Glutamatergic neuron (in vitro differentiated cells): ENCODE measurements around the gene PCYT2. TPM values are rescaled to one million over a fixed set of nuclear protein-coding genes. Genes with fewer than 3 reads are reported as not detected.

ENCODE experiments used
- DNase-seq: peaks from one replicate; pipeline ENCODE4 v3.0.0; 2022
- H3K27ac Mint-ChIP-seq: one replicate; pipeline ENCODE4 v1.8.0; 2020; ENCODE audit warnings: mild to moderate bottlenecking, mixed read lengths, inconsistent platforms; ENCODE audit not compliant: unreplicated experiment
- H3K27me3 Mint-ChIP-seq: one replicate; pipeline ENCODE4 v1.8.0; 2020; ENCODE audit warnings: mild to moderate bottlenecking, moderate library complexity, mixed read lengths, inconsistent platforms; ENCODE audit not compliant: unreplicated experiment
- H3K36me3 Mint-ChIP-seq: one replicate; pipeline ENCODE4 v1.8.0; 2020; ENCODE audit warnings: mild to moderate bottlenecking, mixed read lengths, inconsistent platforms; ENCODE audit not compliant: unreplicated experiment
- H3K4me1 Mint-ChIP-seq: one replicate; pipeline ENCODE4 v1.8.0; 2020; ENCODE audit warnings: mild to moderate bottlenecking, low read depth, mixed read lengths, inconsistent platforms; ENCODE audit not compliant: unreplicated experiment
- H3K4me3 Mint-ChIP-seq: one replicate; pipeline ENCODE4 v1.8.0; 2020; ENCODE audit warnings: mild to moderate bottlenecking, mixed read lengths, inconsistent platforms; ENCODE audit not compliant: unreplicated experiment
- H3K9me3 Mint-ChIP-seq: one replicate; pipeline ENCODE4 v1.8.0; 2020; ENCODE audit warnings: mild to moderate bottlenecking, moderate library complexity, mixed read lengths, inconsistent platforms; ENCODE audit not compliant: unreplicated experiment
- CTCF ChIP-seq: fragments of 200-600 bp; sonication (generic); IDR thresholded peaks from one replicate; pipeline ENCODE4 v1.5.0; 2021; ENCODE audit not compliant: partially characterized antibody, unreplicated experiment
- total RNA-seq: library from RNA; stranded (reverse); fragmentation: NEBNext Ultra II Directional; extraction: Animal tissue kit (Norgen Biotek cat#: 25700); gene quantifications from one replicate; pipeline ENCODE4 v1.2.1, GENCODE V29; 2021; ENCODE audit not compliant: unreplicated experiment

PCYT2 gene
- total RNA-seq, 1 donor from 2014 or later: 63.0 TPM

- no peak for TF ChIP-seq CTCF
- Mint-ChIP-seq H3K9me3 (no peaks in the 10 kb centered on the region), H3K27ac (no peak overlapping the region), H3K27me3 (peaks cover 2% of the 10 kb centered on the region), H3K36me3 (no peaks in the 10 kb centered on the region), H3K4me1 (no peaks in the 10 kb centered on the region), H3K4me3 (no peak overlapping the region)
- DNase-seq: no peak
Observed at GRCh38 chr17:81852237-81852636, 59.0 kb downstream of the PCYT2 start.

GRCh38 chr17:81851423-81851822 is 59.8 kb downstream of the PCYT2 start:
- DNase-seq: no peak
- Mint-ChIP-seq H3K27me3 (peaks cover 2% of the 10 kb centered on the region), H3K27ac (no peak overlapping the region), H3K36me3 (no peaks in the 10 kb centered on the region), H3K4me1 (no peaks in the 10 kb centered on the region), H3K9me3 (no peaks in the 10 kb centered on the region), H3K4me3 (no peak overlapping the region)
- TF ChIP-seq CTCF: no peak

Other genes starting within 250 kb of the PCYT2 start
- gene OXLD1, start 244.8 kb downstream of the PCYT2 start, total RNA-seq: 24.7 TPM
- gene CCDC137, start 244.7 kb downstream of the PCYT2 start, total RNA-seq: 33.8 TPM
- gene ARL16, start 227.6 kb downstream of the PCYT2 start, total RNA-seq: 55.2 TPM
- 167 TPM for gene HGS, start 227.4 kb downstream of the PCYT2 start, total RNA-seq
- gene MRPL12, start 208.0 kb downstream of the PCYT2 start, total RNA-seq: 57.7 TPM
- gene SLC25A10, start 199.1 kb downstream of the PCYT2 start, total RNA-seq: 60.8 TPM
- gene GCGR, start 107.2 kb downstream of the PCYT2 start, total RNA-seq: 6.7 TPM
- 218 TPM for gene MCRIP1, start 78.1 kb downstream of the PCYT2 start, total RNA-seq
- gene PPP1R27, start 76.3 kb downstream of the PCYT2 start, total RNA-seq: 0.81 TPM
- gene P4HB, start 50.9 kb downstream of the PCYT2 start, total RNA-seq: 259 TPM
- gene ARHGDIA, start 40.1 kb downstream of the PCYT2 start, total RNA-seq: 432 TPM
- 80.6 TPM for gene ALYREF, start 19.8 kb downstream of the PCYT2 start, total RNA-seq
- 118 TPM for gene ANAPC11, start 19.7 kb downstream of the PCYT2 start, total RNA-seq
- 0.96 TPM for gene NPB, start 9.2 kb downstream of the PCYT2 start, total RNA-seq
- 38.7 TPM for gene SIRT7, start 6.8 kb upstream of the PCYT2 start, total RNA-seq
- gene MAFG, start 16.3 kb upstream of the PCYT2 start, total RNA-seq: 30.6 TPM
- gene PYCR1, start 25.9 kb upstream of the PCYT2 start, total RNA-seq: 68.1 TPM
- gene MYADML2, start 35.8 kb upstream of the PCYT2 start, total RNA-seq: 0.69 TPM
- 39.8 TPM for gene NOTUM, start 49.8 kb upstream of the PCYT2 start, total RNA-seq
- 51.7 TPM for gene ASPSCR1, start 66.2 kb upstream of the PCYT2 start, total RNA-seq
- gene CENPX, start 111.5 kb upstream of the PCYT2 start, total RNA-seq: 59.9 TPM
- 29.6 TPM for gene LRRC45, start 111.9 kb upstream of the PCYT2 start, total RNA-seq
- 46.0 TPM for gene RAC3, start 120.3 kb upstream of the PCYT2 start, total RNA-seq
- 89.5 TPM for gene DCXR, start 126.3 kb upstream of the PCYT2 start, total RNA-seq
- gene RFNG, start 140.4 kb upstream of the PCYT2 start, total RNA-seq: 50.8 TPM
- 115 TPM for gene GPS1, start 140.5 kb upstream of the PCYT2 start, total RNA-seq
- gene DUS1L, start 154.4 kb upstream of the PCYT2 start, total RNA-seq: 122 TPM
- gene FASN, start 186.8 kb upstream of the PCYT2 start, total RNA-seq: 439 TPM